ENCODE results near the gene L3MBTL2. TPM values are rescaled to one million over a fixed set of nuclear protein-coding genes. Genes with fewer than 3 reads are reported as not detected.

L3MBTL2 gene
- total RNA-seq, 2 experiments from 2014 or later = 23.3 to 33.4 TPM

- no peak for TF ChIP-seq EZH2phosphoT487 (IDR thresholded peaks at IDR 0.05; ENCODE audit: borderline replicate concordance, low read depth, low read length)
- no peak for TF ChIP-seq CTCF (conservative IDR thresholded peaks at IDR 0.05; ENCODE audit: low read length)
- ChIA-PET POLR2A (no interaction called here), CTCF (ENCODE audit: unreplicated experiment) (no interaction called here)
- peaks cover 13% of the 10 kb centered on the region for H3K4me1 ChIP-seq (ENCODE audit: insufficient read depth, low read length, poor library complexity, severe bottlenecking)
- intact Hi-C loops (cut with micrococcal nuclease; ENCODE audit: unreplicated experiment) = no loop called here
- no peaks in the 10 kb centered on the region for H3K9me3 ChIP-seq (ENCODE audit: low read length)
- no peak overlapping the region for H3K27ac ChIP-seq (ENCODE audit: low read depth, low read length, poor library complexity, severe bottlenecking)
- no peak overlapping the region for H3K4me2 ChIP-seq (ENCODE audit: low read length)
- no peak overlapping the region for H2AFZ ChIP-seq (ENCODE audit: low read length)
- peaks cover 5% of the 10 kb centered on the region; the same call in 1 of the 2 replicates for H4K20me1 ChIP-seq (ENCODE audit: insufficient read depth, low read length)
- BruUV-seq (replicated peaks) = no TSS peak
- H3K4me3 ChIP-seq (ENCODE audit: low read depth, low read length, poor library complexity, severe bottlenecking) = no peak overlapping the region
- no peak for DNase-seq (ENCODE audit: low spot score)
- H3K79me2 ChIP-seq (ENCODE audit: insufficient read depth, low read depth, low read length) = peaks cover 50% of the 10 kb centered on the region
- H3K36me3 ChIP-seq (ENCODE audit: insufficient read depth, low read length) = peaks cover 91% of the 10 kb centered on the region
- no peaks in the 10 kb centered on the region for H3K9me2 ChIP-seq (ENCODE audit: insufficient read depth, low read length)
These were observed 75.7 kb downstream of the L3MBTL2 start for GRCh38 chr22:41280854-41281253.

Small RNA genes lying within 50 kb of the gene (microRNA-seq; reads per million reads assigned to microRNA genes)
- gene MIR6889 (ENCODE audit: borderline replicate concordance) = not detected

Small RNA genes lying within 50 kb of the gene (small RNA-seq; reads per million reads assigned to genes)
- gene MIR6889 (not detected), gene RNU6-375P (not detected)

Other genes with a start within 250 kb of the L3MBTL2 start
- gene EP300, start 112.7 kb upstream of the L3MBTL2 start, total RNA-seq (2014; rRNA removed; shearing (Covaris generic)) = 45.4 and 46.2 TPM in 2 replicates
- gene EP300, start 112.7 kb upstream of the L3MBTL2 start, total RNA-seq (2022) = 101 and 108 TPM in 2 replicates
- gene CHADL, start 35.6 kb downstream of the L3MBTL2 start, total RNA-seq (2014; rRNA removed; shearing (Covaris generic)) = 0.26 and 0.60 TPM in 2 replicates
- 0.42 TPM in 1 of 2 replicates, not detected in the other for gene CHADL, start 35.6 kb downstream of the L3MBTL2 start, total RNA-seq (2022)
- gene RANGAP1, start 80.9 kb downstream of the L3MBTL2 start, total RNA-seq (2014; rRNA removed; shearing (Covaris generic)) = 81.7 and 108 TPM in 2 replicates
- 119 and 128 TPM in 2 replicates for gene RANGAP1, start 80.9 kb downstream of the L3MBTL2 start, total RNA-seq (2022)
- gene ZC3H7B, start 96.2 kb downstream of the L3MBTL2 start, total RNA-seq (2014; rRNA removed; shearing (Covaris generic)) = 42.4 and 46.7 TPM in 2 replicates
- 55.1 and 56.3 TPM in 2 replicates for gene ZC3H7B, start 96.2 kb downstream of the L3MBTL2 start, total RNA-seq (2022)
- gene TEF, start 176.6 kb downstream of the L3MBTL2 start, total RNA-seq (2014; rRNA removed; shearing (Covaris generic)) = 4.3 and 6.8 TPM in 2 replicates
- 6.1 and 7.0 TPM in 2 replicates for gene TEF, start 176.6 kb downstream of the L3MBTL2 start, total RNA-seq (2022)
- 13.5 and 13.9 TPM in 2 replicates for gene TOB2, start 241.5 kb downstream of the L3MBTL2 start, total RNA-seq (2014; rRNA removed; shearing (Covaris generic))
- 19.9 and 27.0 TPM in 2 replicates for gene TOB2, start 241.5 kb downstream of the L3MBTL2 start, total RNA-seq (2022)

All from OCI-LY7 (cell line).